HUES64 (cell line): ENCODE data around the gene GAL3ST2.
"Not testable (repeated sequence)": the region's sequence is repeated elsewhere in the genome, so short reads cannot be mapped to it uniquely, and the experiment has no call there.

Source experiments
- H3K27ac ChIP-seq: 2 replicates; pipeline ENCODE4 v1.7.0; 2013; ENCODE audit warnings: low read depth, low read length, inconsistent platforms
- H3K27me3 ChIP-seq: 2 replicates; pipeline ENCODE4 v1.6.1; 2013; ENCODE audit warnings: mild to moderate bottlenecking, low read length; ENCODE audit not compliant: insufficient read depth
- H3K36me3 ChIP-seq: 2 replicates; pipeline ENCODE4 v1.6.1; 2013; ENCODE audit warnings: mild to moderate bottlenecking, low read length; ENCODE audit not compliant: insufficient read depth
- H3K4me1 ChIP-seq: 2 replicates; pipeline ENCODE4 v1.6.1; 2013; ENCODE audit warnings: mild to moderate bottlenecking, low read length, moderate library complexity; ENCODE audit not compliant: insufficient read depth
- H3K4me3 ChIP-seq: 2 replicates; pipeline ENCODE4 v1.5.1; 2013; ENCODE audit warnings: mild to moderate bottlenecking, low read length, moderate library complexity
- H3K9ac ChIP-seq: 2 replicates; pipeline ENCODE4 v1.6.1; 2013; ENCODE audit warnings: mild to moderate bottlenecking, low read depth, low read length
- H3K9me3 ChIP-seq: 2 replicates; pipeline ENCODE4 v1.6.1; 2013; ENCODE audit warnings: low read depth, low read length; ENCODE audit not compliant: insufficient read depth
- WGBS: fragments of 150-250, 120-280 bp; methylation state at CpG from one replicate; pipeline ENCODE4 v1.1.7; 2013; ENCODE audit warnings: missing lambda C conversion rate; 5-methylcytosine and 5-hydroxymethylcytosine counted together

GAL3ST2 gene

GRCh38 chr2:241782053-241782452, 5.4 kb downstream of the GAL3ST2 start:
- not testable (repeated sequence) for H3K27me3 ChIP-seq, H3K4me3 ChIP-seq, H3K9ac ChIP-seq, H3K36me3 ChIP-seq, H3K27ac ChIP-seq
- WGBS: 96% methylated on average over 2 of the region's 3 CpGs
- Histone ChIP-seq H3K4me1 (peaks cover 11% of the 10 kb centered on the region), H3K9me3 (peaks cover 31% of the 10 kb centered on the region)

GRCh38 chr2:241788135-241788534, 11.5 kb downstream of the GAL3ST2 start:
- H3K9ac ChIP-seq: no peak overlapping the region
- H3K27ac ChIP-seq: no peak overlapping the region
- 95% methylated on average over 4 of the region's 4 CpGs for WGBS
- no peaks in the 10 kb centered on the region for H3K4me1 ChIP-seq
- no peak overlapping the region for H3K4me3 ChIP-seq
- H3K27me3 ChIP-seq: no peaks in the 10 kb centered on the region
- no peaks in the 10 kb centered on the region for H3K36me3 ChIP-seq
- peaks cover 16% of the 10 kb centered on the region for H3K9me3 ChIP-seq

GRCh38 chr2:241788572-241788971, 11.9 kb downstream of the GAL3ST2 start:
- 87% methylated on average over 3 of the region's 3 CpGs for WGBS
- Histone ChIP-seq H3K9ac (no peak overlapping the region), H3K9me3 (peaks cover 11% of the 10 kb centered on the region), H3K4me1 (no peaks in the 10 kb centered on the region), H3K27ac (no peak overlapping the region), H3K27me3 (no peaks in the 10 kb centered on the region), H3K36me3 (no peaks in the 10 kb centered on the region), H3K4me3 (no peak overlapping the region)

- H3K9me3 ChIP-seq, H3K36me3 ChIP-seq, H3K27ac ChIP-seq, H3K4me1 ChIP-seq, H3K27me3 ChIP-seq, H3K4me3 ChIP-seq, H3K9ac ChIP-seq: not testable (repeated sequence)
- WGBS: 80% methylated on average over 3 of the region's 3 CpGs
Measured at GRCh38 chr2:241791385-241791784, 14.8 kb downstream of the GAL3ST2 start.

- H3K9ac ChIP-seq: no peak overlapping the region
- H3K36me3 ChIP-seq: no peaks in the 10 kb centered on the region
- no peaks in the 10 kb centered on the region for H3K4me1 ChIP-seq
- H3K4me3 ChIP-seq: no peak overlapping the region
- H3K9me3 ChIP-seq: peaks cover 9% of the 10 kb centered on the region
- 92% methylated on average over 5 of the region's 5 CpGs for WGBS
- H3K27me3 ChIP-seq: no peaks in the 10 kb centered on the region
- no peak overlapping the region for H3K27ac ChIP-seq
Measured at GRCh38 chr2:241793385-241793784, 16.8 kb downstream of the GAL3ST2 start.

GRCh38 chr2:241794250-241794823, 17.7 kb downstream of the GAL3ST2 start:
- Histone ChIP-seq H3K9ac (no peak overlapping the region), H3K4me3 (no peak overlapping the region), H3K27me3 (no peaks in the 10 kb centered on the region), H3K27ac (no peak overlapping the region), H3K4me1 (no peaks in the 10 kb centered on the region), H3K9me3 (peaks cover 9% of the 10 kb centered on the region), H3K36me3 (no peaks in the 10 kb centered on the region)
- WGBS: 88% methylated on average over 10 of the region's 10 CpGs

- Histone ChIP-seq H3K9ac (no peak overlapping the region), H3K4me3 (no peak overlapping the region), H3K27me3 (no peaks in the 10 kb centered on the region), H3K27ac (no peak overlapping the region), H3K36me3 (no peaks in the 10 kb centered on the region), H3K9me3 (peaks cover 7% of the 10 kb centered on the region; the same call in 1 of the 2 replicates), H3K4me1 (no peaks in the 10 kb centered on the region)
- 91% methylated on average over 31 of the region's 31 CpGs for WGBS
Measured at GRCh38 chr2:241795021-241795999, 18.7 kb downstream of the GAL3ST2 start.

GRCh38 chr2:241796209-241796608, 19.6 kb downstream of the GAL3ST2 start:
- no peaks in the 10 kb centered on the region for H3K27me3 ChIP-seq
- WGBS: 96% methylated on average over 13 of the region's 13 CpGs
- H3K9ac ChIP-seq: no peak overlapping the region
- no peak overlapping the region for H3K27ac ChIP-seq
- no peak overlapping the region for H3K4me3 ChIP-seq
- H3K36me3 ChIP-seq: no peaks in the 10 kb centered on the region
- H3K4me1 ChIP-seq: no peaks in the 10 kb centered on the region
- H3K9me3 ChIP-seq: no peaks in the 10 kb centered on the region

GRCh38 chr2:241796610-241797138, 20.1 kb downstream of the GAL3ST2 start:
- 93% methylated on average over 13 of the region's 13 CpGs for WGBS
- Histone ChIP-seq H3K36me3 (no peaks in the 10 kb centered on the region), H3K9ac (no peak overlapping the region), H3K4me3 (no peak overlapping the region), H3K27me3 (no peaks in the 10 kb centered on the region), H3K27ac (no peak overlapping the region), H3K9me3 (no peaks in the 10 kb centered on the region), H3K4me1 (no peaks in the 10 kb centered on the region)

GRCh38 chr2:241797441-241798080, 20.9 kb downstream of the GAL3ST2 start:
- H3K36me3 ChIP-seq: no peaks in the 10 kb centered on the region
- H3K9ac ChIP-seq: no peak overlapping the region
- peaks cover under 1% of the 10 kb centered on the region for H3K27me3 ChIP-seq
- H3K9me3 ChIP-seq: no peaks in the 10 kb centered on the region
- WGBS: 88% methylated on average over 19 of the region's 19 CpGs
- no peak overlapping the region for H3K4me3 ChIP-seq
- H3K4me1 ChIP-seq: no peaks in the 10 kb centered on the region
- H3K27ac ChIP-seq: no peak overlapping the region

GRCh38 chr2:241798081-241798630, 21.5 kb downstream of the GAL3ST2 start:
- H3K36me3 ChIP-seq: no peaks in the 10 kb centered on the region
- WGBS: 95% methylated on average over 12 of the region's 14 CpGs
- H3K9me3 ChIP-seq: no peaks in the 10 kb centered on the region
- H3K4me1 ChIP-seq: no peaks in the 10 kb centered on the region
- no peak overlapping the region for H3K4me3 ChIP-seq
- peaks cover 6% of the 10 kb centered on the region for H3K27me3 ChIP-seq
- no peak overlapping the region for H3K9ac ChIP-seq
- H3K27ac ChIP-seq: no peak overlapping the region
